ENCODE data around the gene ZNFX1. TPM values are rescaled to one million over a fixed set of nuclear protein-coding genes. Genes with fewer than 3 reads are reported as not detected.
"Not testable (repeated sequence)": the region's sequence is repeated elsewhere in the genome, so short reads cannot be mapped to it uniquely, and the experiment has no call there.

The ZNFX1 gene
- total RNA-seq, 1 experiment from 2014 or later = 42.3 TPM

GRCh38 chr20:49248879-49249665 lies 28.8 kb downstream of the ZNFX1 start:
- no peak for DNase-seq (ENCODE audit: low read depth)

GRCh38 chr20:49248301-49248700 lies 29.6 kb downstream of the ZNFX1 start:
- no peak for DNase-seq (ENCODE audit: low read depth)

- no peak for DNase-seq (ENCODE audit: low read depth)
These were observed 30.1 kb downstream of the ZNFX1 start for GRCh38 chr20:49247792-49248191.

GRCh38 chr20:49247169-49247723 lies 30.6 kb downstream of the ZNFX1 start:
- DNase-seq (ENCODE audit: low read depth) = no peak

GRCh38 chr20:49245921-49246740 lies 31.7 kb downstream of the ZNFX1 start:
- peak; percentile 60 for DNase-seq (ENCODE audit: low read depth)

GRCh38 chr20:49237531-49237930 lies 40.3 kb downstream of the ZNFX1 start:
- no peak for DNase-seq (ENCODE audit: low read depth)

GRCh38 chr20:49236301-49236700 lies 41.6 kb downstream of the ZNFX1 start:
- DNase-seq (ENCODE audit: low read depth) = no peak

- DNase-seq (ENCODE audit: low read depth) = no peak
These were observed 43.0 kb downstream of the ZNFX1 start for GRCh38 chr20:49234831-49235230.

- no peak for DNase-seq (ENCODE audit: low read depth)
These were observed 44.6 kb downstream of the ZNFX1 start for GRCh38 chr20:49233226-49233625.

GRCh38 chr20:49231471-49231870 lies 46.4 kb downstream of the ZNFX1 start:
- DNase-seq (ENCODE audit: low read depth) = no peak

- DNase-seq (ENCODE audit: low read depth) = peak; percentile 99
These were observed 47.2 kb downstream of the ZNFX1 start for GRCh38 chr20:49230561-49231133.

GRCh38 chr20:49230021-49230420 lies 47.8 kb downstream of the ZNFX1 start:
- peak; percentile 67 for DNase-seq (ENCODE audit: low read depth)

- DNase-seq (ENCODE audit: low read depth) = no peak
These were observed 48.5 kb downstream of the ZNFX1 start for GRCh38 chr20:49229381-49229780.

GRCh38 chr20:49228676-49229075 lies 49.2 kb downstream of the ZNFX1 start:
- DNase-seq (ENCODE audit: low read depth) = no peak

- no peak for DNase-seq (ENCODE audit: low read depth)
These were observed 52.0 kb downstream of the ZNFX1 start for GRCh38 chr20:49225896-49226295.

- no peak for DNase-seq (ENCODE audit: low read depth)
These were observed 57.7 kb downstream of the ZNFX1 start for GRCh38 chr20:49219924-49220831.

- DNase-seq (ENCODE audit: low read depth) = peak; percentile 99
These were observed 58.5 kb downstream of the ZNFX1 start, which contains the start of gene DDX27 for GRCh38 chr20:49219091-49219923. Gene DDX27 (plus strand): TSS chr20:49219416. CDS start chr20:49219449, 33 bp downstream.

GRCh38 chr20:49218739-49219090 lies 59.1 kb downstream of the ZNFX1 start:
- DNase-seq (ENCODE audit: low read depth) = not testable (repeated sequence)

GRCh38 chr20:49216991-49217578 lies 60.8 kb downstream of the ZNFX1 start:
- peak; percentile 87 for DNase-seq (ENCODE audit: low read depth)

GRCh38 chr20:49215232-49215631 lies 62.6 kb downstream of the ZNFX1 start:
- no peak for DNase-seq (ENCODE audit: low read depth)
